Stimulated activated CD4-positive, alpha-beta T cell treated with anti-CD3 and anti-CD28 coated beads, Interleukin-1b, Interleukin-23, amount 100 ng/mL, for 4 hours (primary cell): Measurements from ENCODE around the gene CYBC1.

Experiments used
- DNase-seq, 2 donors: peaks; one replicate each; pipeline ENCODE4 v3.0.0-alpha.2; 2020; ENCODE audit warnings: low read depth in 2 of 2

The CYBC1 gene

DNA sequence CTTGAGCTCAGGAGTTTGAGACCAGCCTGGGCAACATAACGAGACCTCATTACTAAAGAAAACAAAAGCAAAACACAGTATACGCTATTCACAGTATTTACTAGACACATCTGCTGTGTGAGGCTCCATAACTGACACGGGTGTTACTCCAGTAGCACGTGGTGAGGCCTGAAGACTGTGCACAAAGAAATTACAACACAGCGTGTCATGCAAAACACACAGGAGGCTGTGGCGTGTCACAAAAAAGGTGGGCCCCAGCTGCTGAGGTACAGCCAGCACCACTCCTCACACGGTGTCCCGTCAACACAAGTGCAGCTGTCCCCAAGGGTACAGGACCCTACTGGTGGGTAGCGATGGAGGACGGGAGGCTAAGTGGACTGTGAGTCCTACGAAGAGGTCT, 2.7 kb downstream of the CYBC1 start:
- no peak for DNase-seq

DNA sequence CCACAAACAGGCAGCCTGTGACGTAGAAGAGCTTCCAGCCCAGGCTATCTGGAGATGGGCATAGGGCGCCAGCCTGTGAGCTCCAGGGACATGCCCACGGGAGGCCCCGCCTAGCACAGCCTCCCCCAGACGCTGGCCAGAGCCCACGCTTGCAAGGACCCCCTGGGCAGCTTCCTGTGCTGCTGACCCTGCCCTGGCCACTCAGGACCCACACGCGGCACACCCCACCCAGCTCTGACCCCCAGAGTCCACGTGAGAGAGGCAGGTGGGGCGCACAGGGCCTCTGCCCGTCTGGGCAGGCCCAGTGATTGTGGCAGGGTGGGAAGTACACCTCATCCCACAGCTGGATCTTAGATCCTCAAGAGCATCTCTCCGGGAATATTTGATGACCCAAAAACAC, 3.9 kb downstream of the CYBC1 start:
- DNase-seq: no peak

GRCh38 chr17:82446124-82446523, 4.4 kb downstream of the CYBC1 start:
- no peak for DNase-seq

DNA sequence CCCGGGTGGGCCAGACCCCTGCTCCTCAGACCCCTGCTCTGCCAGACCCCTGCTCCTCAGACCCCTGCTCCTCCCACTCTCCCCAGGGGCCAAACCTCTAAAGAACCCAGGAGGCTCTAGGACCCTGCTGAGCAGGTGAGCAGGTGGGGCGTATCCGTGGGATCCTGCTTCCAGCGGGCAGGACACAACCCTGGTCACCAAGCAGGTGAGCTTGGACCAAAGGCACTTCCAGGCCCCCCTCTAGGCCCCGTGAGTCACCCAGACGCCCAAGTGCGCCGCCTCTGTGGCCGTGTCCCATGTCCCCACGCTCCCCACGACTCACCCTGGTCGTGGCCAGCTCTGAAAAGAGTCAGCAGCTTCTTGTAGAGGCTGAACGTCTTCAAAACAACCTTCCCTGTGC, 5.0 kb downstream of the CYBC1 start:
- no peak for DNase-seq

DNA sequence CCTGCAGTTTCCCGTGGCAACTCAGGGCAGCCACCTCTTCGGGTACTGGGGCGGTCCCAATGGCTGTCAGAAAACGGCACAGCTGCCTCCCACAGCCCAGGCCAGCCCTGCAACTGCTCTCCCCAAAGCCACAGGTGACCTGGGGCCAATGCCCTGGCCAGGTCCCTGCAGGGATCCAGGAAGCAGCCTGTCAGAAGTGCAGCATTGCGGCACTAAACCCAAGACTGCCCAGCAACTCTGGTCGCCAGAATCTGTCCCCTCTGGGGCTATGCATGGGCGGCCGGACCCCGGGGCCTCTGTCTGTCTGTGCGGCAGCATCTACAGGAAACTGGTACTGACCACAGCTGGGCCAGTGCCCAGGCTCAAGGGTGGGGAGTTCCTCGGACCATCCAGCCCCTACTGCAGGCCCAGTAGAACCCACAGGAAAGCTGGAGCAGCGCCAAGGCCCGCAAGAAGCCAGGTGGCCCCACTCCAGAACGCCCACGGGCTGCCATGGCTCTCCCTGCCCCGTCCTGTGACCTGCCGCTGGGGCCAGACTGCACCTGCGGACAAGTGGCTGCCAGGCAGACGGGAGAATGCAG, 5.5 kb downstream of the CYBC1 start:
- DNase-seq: no peak

- no peak for DNase-seq
Observed at GRCh38 chr17:82444284-82444893, 6.2 kb downstream of the CYBC1 start.

DNA sequence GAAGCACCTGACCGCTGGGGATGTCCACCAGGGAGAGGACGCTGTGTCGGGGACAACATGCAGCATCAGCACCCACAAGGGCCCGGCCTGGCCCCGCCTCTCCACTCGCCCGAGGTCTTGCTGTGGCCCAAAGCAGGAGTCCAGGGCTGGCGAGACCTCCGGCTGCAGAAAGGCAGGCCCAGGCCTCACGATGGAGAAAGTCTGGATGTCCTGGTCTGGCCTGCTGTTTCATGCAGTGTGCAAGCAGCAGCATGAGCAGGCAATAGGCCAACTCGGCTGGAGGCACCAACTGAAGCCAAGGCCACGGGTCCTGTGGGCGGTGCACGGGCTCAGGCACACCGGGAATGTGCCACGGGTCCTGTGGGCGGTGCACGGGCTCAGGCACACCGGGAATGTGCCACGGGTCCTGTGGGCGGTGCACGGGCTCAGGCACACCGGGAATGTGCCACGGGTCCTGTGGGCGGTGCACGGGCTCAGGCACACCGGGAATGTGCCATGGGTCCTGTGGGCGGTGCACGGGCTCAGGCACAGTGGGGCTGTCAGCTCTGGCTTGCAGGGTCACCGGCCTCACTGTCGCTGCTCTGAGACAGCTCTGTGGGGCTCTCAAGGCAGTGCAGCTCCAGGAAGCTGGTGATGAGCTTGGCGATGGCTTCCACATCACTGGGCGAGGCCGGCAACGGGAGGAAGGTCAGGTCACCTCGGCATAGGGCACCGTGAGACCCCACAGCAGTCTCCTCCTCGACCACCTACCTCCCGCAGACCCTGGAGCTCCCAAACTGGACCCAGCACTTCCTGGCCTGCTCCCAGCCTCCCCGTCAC, 6.9 kb downstream of the CYBC1 start:
- no peak for DNase-seq

DNA sequence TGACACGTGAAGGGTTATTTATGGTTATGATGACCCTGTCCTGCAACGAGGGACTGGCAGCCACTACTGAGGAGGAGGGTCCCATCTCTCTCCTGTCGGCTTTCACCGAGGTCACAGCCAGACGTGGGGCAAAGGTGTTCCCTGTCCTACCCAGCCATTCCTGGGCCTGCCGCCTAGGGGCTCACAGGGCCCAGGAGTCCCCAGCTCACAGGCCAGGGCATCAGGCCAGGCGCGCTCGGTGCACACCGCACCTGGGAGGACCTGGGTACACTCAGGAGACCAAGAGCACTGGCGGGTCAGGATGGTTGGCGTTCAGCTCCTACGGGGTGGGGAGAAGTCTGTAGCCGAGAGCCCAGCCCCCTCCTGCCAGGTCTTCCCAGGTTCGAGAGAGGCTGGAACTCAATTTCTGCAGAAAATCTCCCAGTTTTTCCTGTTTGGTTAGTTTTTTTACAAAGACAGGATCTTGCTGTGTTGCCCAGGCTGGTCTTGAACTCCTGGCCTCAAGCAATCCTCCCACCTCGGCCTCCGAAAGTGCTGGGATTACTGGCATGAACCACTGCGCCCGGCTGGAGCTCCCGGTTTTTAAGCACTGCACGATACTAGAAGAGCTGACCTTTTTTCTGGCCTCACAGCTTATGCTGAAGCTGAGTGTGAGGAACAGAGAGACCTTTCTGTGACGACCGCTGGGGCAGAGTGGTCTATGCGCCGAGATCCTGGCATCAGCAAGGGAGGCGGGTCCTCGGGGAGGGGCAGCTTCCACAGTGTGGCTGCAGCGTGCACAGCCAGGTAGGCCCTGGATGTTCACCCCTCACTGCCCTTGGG, 7.7 kb downstream of the CYBC1 start:
- no peak for DNase-seq

DNA sequence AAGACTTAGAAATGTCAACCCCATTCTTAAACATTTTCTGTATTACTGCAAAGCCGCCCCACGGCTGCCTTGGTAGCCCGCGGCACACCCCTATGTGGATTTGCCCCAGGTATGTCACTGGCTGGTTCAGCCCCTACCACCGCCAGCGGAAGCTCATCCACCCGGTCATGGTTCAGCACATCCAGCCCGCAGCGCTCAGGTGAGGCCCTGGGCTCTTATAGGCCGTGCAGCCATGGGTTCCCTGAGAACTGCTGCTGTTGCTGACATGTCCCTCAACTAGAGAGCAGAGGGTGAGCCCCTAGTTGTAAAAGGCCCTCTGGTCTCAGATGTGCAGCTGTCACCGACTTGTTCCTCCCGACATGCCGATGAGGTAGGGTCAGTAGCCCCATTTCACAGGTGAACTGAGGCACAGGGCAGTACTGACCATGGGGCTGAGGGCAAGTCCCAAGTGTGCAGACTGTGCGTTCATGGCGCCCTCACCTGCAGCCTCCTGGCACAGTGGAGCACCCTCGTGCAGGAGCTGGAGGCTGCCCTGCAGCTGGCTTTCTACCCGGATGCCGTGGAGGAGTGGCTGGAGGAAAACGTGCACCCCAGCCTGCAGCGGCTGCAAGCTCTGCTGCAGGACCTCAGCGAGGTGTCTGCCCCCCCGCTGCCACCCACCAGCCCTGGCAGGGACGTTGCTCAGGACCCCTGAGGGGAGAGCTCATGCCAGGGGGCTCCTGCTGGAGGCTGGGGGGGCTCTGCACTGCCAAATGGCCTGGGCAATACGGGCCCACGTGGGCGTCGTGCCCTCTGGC, 8.7 kb downstream of the CYBC1 start:
- DNase-seq: no peak

DNA sequence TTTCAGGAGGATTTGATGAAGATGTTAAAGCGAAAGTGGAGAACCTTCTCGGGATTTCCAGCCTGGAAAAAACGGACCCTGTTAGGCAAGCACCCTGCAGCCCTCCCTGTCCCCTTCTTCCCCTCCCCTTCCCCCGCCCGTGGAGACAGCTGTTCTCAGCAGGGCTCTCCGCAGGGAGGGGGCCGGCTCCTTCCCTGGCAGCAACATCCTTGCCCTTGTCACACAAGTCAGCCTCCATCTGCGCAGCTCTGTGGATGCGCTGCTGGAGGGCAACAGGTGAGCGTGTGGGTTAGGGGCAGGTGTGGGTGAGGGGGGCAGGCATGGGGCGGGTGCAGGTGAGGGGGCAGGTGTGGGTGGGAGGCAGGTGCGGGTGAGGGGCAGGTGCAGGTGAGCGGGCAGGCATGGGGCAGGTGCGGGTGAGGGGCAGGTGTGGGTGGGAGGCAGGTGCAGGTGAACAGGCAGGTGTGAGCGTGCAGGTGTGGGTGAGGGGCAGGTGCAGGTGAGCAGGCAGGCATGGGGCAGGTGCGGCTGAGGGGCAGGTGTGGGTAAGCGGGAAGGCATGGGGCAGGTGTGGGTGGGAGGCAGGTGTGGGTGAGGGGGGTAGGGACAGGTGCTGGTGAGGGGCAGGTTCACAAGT, 9.4 kb downstream of the CYBC1 start:
- no peak for DNase-seq

GRCh38 chr17:82440469-82440981, 10.0 kb downstream of the CYBC1 start:
- DNase-seq: no peak

GRCh38 chr17:82439829-82440365, 10.7 kb downstream of the CYBC1 start:
- DNase-seq: no peak

DNA sequence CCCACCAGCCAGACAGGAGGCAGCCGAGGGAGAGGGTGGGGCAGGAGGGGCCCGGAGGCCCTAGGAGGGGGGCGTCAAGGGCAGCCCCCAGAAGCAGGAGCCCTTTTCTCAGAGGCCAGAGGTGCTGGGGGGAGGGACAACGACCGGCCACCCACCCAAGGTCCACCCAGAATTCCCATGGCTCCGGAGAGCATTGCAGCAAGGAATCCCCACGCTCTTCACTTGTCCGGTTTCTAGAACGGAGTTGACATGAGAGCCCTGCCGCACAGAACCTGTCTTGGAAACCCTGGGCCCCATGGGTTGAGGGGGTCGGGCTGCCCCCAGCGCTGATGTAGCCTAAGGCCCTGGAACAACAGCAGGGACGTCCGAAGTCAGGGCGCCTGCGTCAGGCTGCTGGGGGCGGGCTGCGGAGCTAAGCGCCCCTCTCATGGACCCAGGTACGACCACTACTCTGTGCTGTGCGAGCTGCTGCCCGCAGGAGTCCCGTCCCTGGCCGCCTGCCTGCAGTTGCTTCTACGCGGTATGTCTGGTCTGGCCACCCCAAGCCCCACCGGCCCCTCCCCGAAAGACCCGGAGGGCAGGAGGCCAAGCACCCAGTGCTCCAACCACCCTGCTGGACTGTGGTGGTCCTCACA, 11.2 kb downstream of the CYBC1 start:
- no peak for DNase-seq

DNA sequence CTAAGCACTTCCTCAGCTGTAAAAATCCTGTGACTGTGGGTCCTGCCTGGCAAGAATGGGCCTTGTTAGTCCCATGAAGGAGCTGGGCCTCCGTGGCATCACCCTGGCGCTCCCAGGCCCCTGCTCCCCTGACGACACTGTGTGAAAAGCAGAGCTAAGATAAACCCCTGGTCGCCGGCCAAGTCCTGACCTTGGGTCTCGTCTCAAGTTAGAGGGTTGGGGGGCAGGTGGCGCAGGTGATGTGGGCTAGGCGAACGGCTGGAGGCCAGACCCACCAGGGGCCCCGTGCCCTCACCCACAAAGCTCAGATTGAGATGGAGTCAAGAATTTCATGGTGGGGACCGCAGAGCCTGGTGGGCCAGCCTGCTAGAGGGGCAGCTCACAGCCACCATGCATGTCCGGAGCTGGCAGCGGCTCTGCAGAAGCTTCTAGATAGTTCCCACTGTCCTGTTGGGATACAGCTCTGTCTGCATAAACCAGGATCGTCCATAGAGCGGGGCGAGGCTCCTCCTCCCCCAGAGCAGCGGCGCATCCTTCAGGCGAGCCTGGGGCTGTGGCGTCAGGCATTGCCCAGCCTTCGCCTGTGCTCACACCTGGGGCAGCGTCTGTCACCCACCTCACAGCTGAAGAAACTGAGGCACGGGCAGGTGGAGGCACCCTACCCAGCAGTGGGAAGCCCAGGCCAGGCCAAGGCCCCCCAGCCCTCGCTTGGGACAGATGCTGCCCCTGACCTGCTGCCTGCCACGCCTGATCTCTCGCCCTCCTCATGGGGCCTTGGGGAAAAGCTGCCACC, 12.0 kb downstream of the CYBC1 start:
- DNase-seq: no peak

DNA sequence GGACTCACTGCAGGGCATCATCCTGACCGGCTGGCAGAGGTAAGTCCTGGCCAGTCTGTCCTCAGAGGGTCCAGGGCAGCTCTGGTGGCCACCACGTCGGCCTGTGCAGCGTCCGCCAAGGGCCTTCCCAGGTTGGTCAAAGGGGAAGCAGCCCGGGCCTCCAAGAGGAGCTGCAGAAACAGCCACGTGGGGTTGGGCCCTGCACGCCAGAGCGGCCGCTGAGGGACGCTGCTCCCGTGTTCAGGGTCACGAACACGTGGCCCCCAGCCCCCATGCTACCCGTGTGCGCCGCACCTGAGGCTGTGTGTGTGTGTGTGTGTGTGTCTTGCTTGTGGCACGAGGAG, 13.3 kb downstream of the CYBC1 start:
- DNase-seq: no peak

DNA sequence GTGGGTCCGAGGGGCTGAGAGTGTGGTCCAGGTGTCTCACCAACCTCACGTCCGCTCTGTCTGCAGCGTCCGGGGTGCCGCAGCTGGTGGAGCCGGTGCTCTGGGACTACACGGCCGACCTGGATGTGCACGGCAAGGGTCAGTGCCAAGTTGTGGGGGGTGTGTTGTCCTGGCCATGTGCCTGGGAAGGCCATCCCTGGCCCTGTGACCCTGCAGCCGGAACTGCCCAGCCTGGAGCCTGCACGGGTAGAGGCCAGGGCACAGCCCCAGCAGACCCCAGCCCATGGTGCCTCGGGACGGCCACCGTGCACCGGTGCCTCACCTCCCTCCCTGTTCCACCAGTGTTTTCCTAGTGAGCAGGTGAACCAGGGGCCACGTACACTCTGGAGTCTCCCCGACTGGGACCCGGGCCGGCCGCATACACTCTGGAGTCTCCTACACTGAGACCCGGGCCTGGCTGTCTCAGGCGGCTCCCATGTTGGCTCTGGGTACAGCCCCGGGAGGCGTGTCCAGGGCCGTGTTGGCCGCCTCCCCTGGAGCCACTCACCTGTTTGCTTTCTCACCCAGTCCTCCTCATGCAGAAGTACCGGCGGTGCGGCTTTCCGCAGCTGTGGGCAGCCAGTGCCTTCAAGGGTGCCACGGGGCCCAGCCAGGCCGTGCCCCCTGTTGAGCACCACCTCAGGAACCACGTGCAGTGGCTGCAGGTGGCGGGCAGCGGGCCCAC, 13.8 kb downstream of the CYBC1 start:
- DNase-seq: no peak

- DNase-seq: no peak
Observed at GRCh38 chr17:82435601-82436583, 14.7 kb downstream of the CYBC1 start.
